OCI-LY7 (cell line): ENCODE data around the gene OSTC. TPM values are rescaled to one million over a fixed set of nuclear protein-coding genes. Genes with fewer than 3 reads are reported as not detected.

ENCODE experiments used
- BruUV-seq: library from RNA; stranded (reverse); fragments of 400-500 nt; replicated peaks from 2 replicates; lab custom pipeline; 2021; lab: Mats Ljungman, UMichigan
- CTCF ChIA-PET: fragments of 300-600 bp; sonication (Branson Sonifier 250); formaldehyde crosslinking; loops from one replicate; lab custom pipeline; 2022; ENCODE audit warnings: antibody characterized with exemption; ENCODE audit not compliant: unreplicated experiment; lab: Charles Lee
- POLR2A ChIA-PET: fragments of 300-600 bp; sonication (Branson Sonifier 250); formaldehyde crosslinking; loops from one replicate; lab custom pipeline; 2022; ENCODE audit warnings: antibody characterized with exemption; lab: Charles Lee
- DNase-seq: peaks from one replicate; pipeline ENCODE4 v3.0.0-alpha.2; 2015; ENCODE audit warnings: low spot score
- H2AFZ ChIP-seq: fragments of 200-600 bp; sonication (generic), shearing (Covaris generic); 2 replicates; pipeline ENCODE4 v1.6.1; 2014; ENCODE audit warnings: mild to moderate bottlenecking, antibody characterized with exemption, low read length, moderate library complexity
- H3K27ac ChIP-seq: fragments of 200-600 bp; sonication (generic); 2 replicates; pipeline ENCODE4 v1.5.1; 2014; ENCODE audit warnings: mixed run types, low read depth, mild to moderate bottlenecking, moderate library complexity, low read length, inconsistent platforms; ENCODE audit not compliant: poor library complexity, severe bottlenecking
- H3K36me3 ChIP-seq: fragments of 200-600 bp; sonication (generic); 2 replicates; pipeline ENCODE4 v1.6.1; 2014; ENCODE audit warnings: mild to moderate bottlenecking, antibody characterized with exemption, low read length, moderate library complexity, mixed read lengths; ENCODE audit not compliant: insufficient read depth
- H3K4me1 ChIP-seq: fragments of 200-600 bp; sonication (generic); 2 replicates; pipeline ENCODE4 v1.5.1; 2014; ENCODE audit warnings: mild to moderate bottlenecking, low read length; ENCODE audit not compliant: insufficient read depth, poor library complexity, severe bottlenecking
- H3K4me2 ChIP-seq: fragments of 200-600 bp; sonication (generic); 2 replicates; pipeline ENCODE4 v1.6.1; 2014; ENCODE audit warnings: mild to moderate bottlenecking, low read length
- H3K4me3 ChIP-seq: fragments of 200-600 bp; sonication (generic); 2 replicates; pipeline ENCODE4 v1.5.1; 2014; ENCODE audit warnings: mild to moderate bottlenecking, low read depth, low read length; ENCODE audit not compliant: poor library complexity, severe bottlenecking
- H3K79me2 ChIP-seq: fragments of 200-600 bp; sonication (generic); 2 replicates; pipeline ENCODE4 v1.6.1; 2016; ENCODE audit warnings: low read depth, mild to moderate bottlenecking, low read length, moderate library complexity, mixed read lengths; ENCODE audit not compliant: insufficient read depth
- H3K9me2 ChIP-seq: fragments of 200-600 bp; sonication (generic); 2 replicates; pipeline ENCODE4 v1.6.1; 2016; ENCODE audit warnings: mild to moderate bottlenecking, low read length, mixed read lengths; ENCODE audit not compliant: insufficient read depth
- H3K9me3 ChIP-seq: fragments of 200-600 bp; sonication (generic); 2 replicates; pipeline ENCODE4 v1.6.1; 2014; ENCODE audit warnings: mild to moderate bottlenecking, mixed run types, low read length, mixed read lengths
- H4K20me1 ChIP-seq: fragments of 200-600 bp; sonication (generic); 2 replicates; pipeline ENCODE4 v1.6.1; 2014; ENCODE audit warnings: mild to moderate bottlenecking, antibody characterized with exemption, low read length, moderate library complexity, mixed read lengths; ENCODE audit not compliant: insufficient read depth
- CTCF ChIP-seq: fragments of 200-600 bp; sonication (generic); conservative IDR thresholded peaks from 2 replicates; pipeline ENCODE4 v1.5.1; 2014; ENCODE audit warnings: mild to moderate bottlenecking, antibody characterized with exemption, low read length, moderate library complexity, mixed read lengths
- EZH2phosphoT487 ChIP-seq: fragments of 200-600 bp; sonication (generic); IDR thresholded peaks from 2 replicates; pipeline ENCODE4 v1.6.1; 2018; ENCODE audit warnings: low read depth, borderline replicate concordance, mild to moderate bottlenecking, mixed run types, antibody characterized with exemption, low read length, moderate library complexity, mixed read lengths
- intact Hi-C: fragments of 100-400 bp; cut with micrococcal nuclease; formaldehyde crosslinking; loops from one replicate; pipeline ENCODE4 v1.10.0; 2022; ENCODE audit not compliant: unreplicated experiment
- total RNA-seq, 2 experiments: library from RNA; depleted of rRNA in 1 of 2; stranded (reverse); fragments of >200 nt in 1 of 2; shearing (Covaris generic) in 1 of 2; gene quantifications; 2 replicates each; pipeline ENCODE4 v1.2.3, GENCODE V29; 2014 to 2022

OSTC gene
- total RNA-seq, 2 experiments from 2014 or later: 78.4 to 110 TPM

GRCh38 chr4:108695062-108695461 lies 44.7 kb downstream of the OSTC start:
- H3K36me3 ChIP-seq: no peaks in the 10 kb centered on the region
- ChIA-PET POLR2A (no interaction called here), CTCF (no interaction called here)
- no peak overlapping the region for H2AFZ ChIP-seq
- intact Hi-C loops: loop anchor here (10.0 kb wide), 1 partner anchor 240 kb away; no protein-coding TSS in a partner anchor
- no peak overlapping the region for H3K4me2 ChIP-seq
- no peak for DNase-seq
- no TSS peak for BruUV-seq
- H3K9me3 ChIP-seq: no peaks in the 10 kb centered on the region
- H3K4me1 ChIP-seq: no peaks in the 10 kb centered on the region
- H3K4me3 ChIP-seq: no peak overlapping the region
- no peaks in the 10 kb centered on the region for H3K9me2 ChIP-seq
- no peaks in the 10 kb centered on the region for H4K20me1 ChIP-seq
- no peaks in the 10 kb centered on the region for H3K79me2 ChIP-seq
- TF ChIP-seq CTCF (no peak), EZH2phosphoT487 (no peak)
- no peak overlapping the region for H3K27ac ChIP-seq

- CTCF ChIA-PET: interaction anchor here (0.5 kb wide), 1 partner anchor 657 kb away, joined by 3 read pairs; no protein-coding TSS in a partner anchor
- no peak overlapping the region for H3K4me2 ChIP-seq
- BruUV-seq: no TSS peak
These were observed 45.8 kb downstream of the OSTC start for GRCh38 chr4:108696160-108696559.

More at GRCh38 chr4:108696160-108696559, 45.8 kb downstream of the OSTC start:
- TF ChIP-seq EZH2phosphoT487: no peak
- no peak for TF ChIP-seq CTCF
- Histone ChIP-seq H3K79me2 (no peaks in the 10 kb centered on the region), H3K9me3 (no peaks in the 10 kb centered on the region), H3K27ac (no peak overlapping the region), H3K36me3 (no peaks in the 10 kb centered on the region), H2AFZ (no peak overlapping the region), H3K4me3 (no peak overlapping the region), H3K9me2 (no peaks in the 10 kb centered on the region), H4K20me1 (no peaks in the 10 kb centered on the region), H3K4me1 (no peaks in the 10 kb centered on the region)
- POLR2A ChIA-PET: interaction anchor here (0.5 to 1.3 kb wide), 3 partner anchors 9 to 1880 kb away, joined by 3 to 4 read pairs (median 4); no protein-coding TSS in a partner anchor
- intact Hi-C loops: loop anchor here (10.0 kb wide), 1 partner anchor 239 kb away; no protein-coding TSS in a partner anchor
- DNase-seq: no peak
